GM19023 (cell line): Measurements from ENCODE around the gene CDC27.
"Not testable (repeated sequence)": the region's sequence is repeated elsewhere in the genome, so short reads cannot be mapped to it uniquely, and the experiment has no call there.

Source experiments
- ATAC-seq: cut with Tn5 transposase; IDR thresholded peaks from one replicate; pipeline ENCODE4 v1.9.1; 2021; ENCODE audit warnings: mild to moderate bottlenecking, moderate library complexity; ENCODE audit not compliant: unreplicated experiment

Gene CDC27, protein sequence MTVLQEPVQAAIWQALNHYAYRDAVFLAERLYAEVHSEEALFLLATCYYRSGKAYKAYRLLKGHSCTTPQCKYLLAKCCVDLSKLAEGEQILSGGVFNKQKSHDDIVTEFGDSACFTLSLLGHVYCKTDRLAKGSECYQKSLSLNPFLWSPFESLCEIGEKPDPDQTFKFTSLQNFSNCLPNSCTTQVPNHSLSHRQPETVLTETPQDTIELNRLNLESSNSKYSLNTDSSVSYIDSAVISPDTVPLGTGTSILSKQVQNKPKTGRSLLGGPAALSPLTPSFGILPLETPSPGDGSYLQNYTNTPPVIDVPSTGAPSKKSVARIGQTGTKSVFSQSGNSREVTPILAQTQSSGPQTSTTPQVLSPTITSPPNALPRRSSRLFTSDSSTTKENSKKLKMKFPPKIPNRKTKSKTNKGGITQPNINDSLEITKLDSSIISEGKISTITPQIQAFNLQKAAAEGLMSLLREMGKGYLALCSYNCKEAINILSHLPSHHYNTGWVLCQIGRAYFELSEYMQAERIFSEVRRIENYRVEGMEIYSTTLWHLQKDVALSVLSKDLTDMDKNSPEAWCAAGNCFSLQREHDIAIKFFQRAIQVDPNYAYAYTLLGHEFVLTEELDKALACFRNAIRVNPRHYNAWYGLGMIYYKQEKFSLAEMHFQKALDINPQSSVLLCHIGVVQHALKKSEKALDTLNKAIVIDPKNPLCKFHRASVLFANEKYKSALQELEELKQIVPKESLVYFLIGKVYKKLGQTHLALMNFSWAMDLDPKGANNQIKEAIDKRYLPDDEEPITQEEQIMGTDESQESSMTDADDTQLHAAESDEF

DNA sequence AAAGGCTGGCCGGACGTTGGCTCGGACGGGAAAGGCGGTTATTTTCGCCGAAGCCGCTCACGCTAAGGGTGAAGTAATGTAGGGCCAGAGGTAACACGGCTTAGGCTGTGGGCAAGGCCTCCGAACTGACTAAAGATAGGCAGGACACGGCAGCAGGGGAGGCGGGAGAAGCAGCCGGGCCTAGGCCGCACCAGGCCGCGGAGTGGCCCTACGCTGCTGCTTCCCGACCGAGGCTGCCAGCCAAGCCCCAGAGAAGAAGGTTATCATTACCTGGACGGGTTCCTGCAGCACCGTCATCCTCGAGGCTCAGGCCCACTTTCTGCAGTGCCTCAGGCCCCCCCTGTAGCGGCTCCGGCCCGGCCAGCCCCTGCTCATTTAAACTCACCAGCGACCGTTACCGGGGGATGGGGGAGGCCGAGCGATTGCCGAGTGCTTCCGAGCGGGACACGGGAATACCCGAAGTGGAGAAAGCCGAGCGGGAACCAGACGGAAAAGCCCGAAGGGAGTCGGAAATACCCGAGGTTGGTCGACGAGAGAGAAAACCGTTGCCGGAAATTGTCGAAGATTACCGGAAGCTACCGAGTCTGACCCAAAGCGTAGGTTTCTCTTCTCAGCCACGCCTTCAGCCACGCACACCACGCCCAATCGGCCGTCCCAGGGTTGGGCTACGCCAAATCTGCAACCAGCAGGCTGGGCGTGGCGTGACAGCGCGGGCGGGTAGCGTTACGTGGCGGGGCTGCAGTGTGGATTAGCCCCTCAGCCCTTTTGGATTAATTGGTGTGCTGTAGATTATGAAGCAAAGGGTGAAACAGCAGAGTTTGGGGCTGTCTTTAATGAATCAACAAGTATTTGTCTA, at the start of gene CDC27:
Gene CDC27, minus strand, starts transcription at position 420 of the 856 bp plus-strand sequence. Its CDS starts 123 bp downstream, at position 297.
- ATAC-seq, result peak; percentile 92

DNA sequence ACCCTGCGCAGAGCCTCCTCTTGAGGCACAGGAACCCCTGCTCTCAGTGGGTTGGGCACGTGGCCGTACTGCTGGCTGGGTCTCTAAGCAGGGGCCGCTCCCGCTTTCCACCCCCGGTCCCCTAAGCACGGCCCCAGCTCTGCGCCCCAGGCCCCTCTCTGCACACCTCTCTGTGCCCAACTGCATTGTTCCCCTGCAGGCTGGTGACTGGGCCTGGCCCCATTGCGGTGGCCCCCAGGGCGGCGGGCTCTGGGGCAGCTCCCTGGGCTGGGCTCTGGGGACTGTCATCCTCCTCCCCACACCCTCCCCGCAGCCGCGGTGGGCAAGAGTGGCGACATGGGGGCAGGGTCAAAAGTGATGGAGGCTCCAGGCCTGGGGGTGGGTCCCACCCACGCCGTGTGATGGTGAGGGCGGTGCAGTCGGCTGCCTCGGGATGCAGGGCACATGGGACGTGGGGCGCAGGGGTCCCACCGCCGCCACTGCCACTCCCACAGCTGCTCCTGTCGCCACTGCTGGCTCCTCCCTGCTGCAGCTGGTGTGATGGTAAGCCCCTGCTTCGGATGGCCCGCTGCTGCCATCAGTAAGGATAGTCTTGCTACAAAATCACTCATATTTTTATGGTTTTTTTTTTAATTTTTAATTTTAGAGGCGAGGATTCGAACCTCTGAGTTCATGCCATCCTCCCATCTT, 49.4 kb upstream of the CDC27 start:
- no peak for ATAC-seq

DNA sequence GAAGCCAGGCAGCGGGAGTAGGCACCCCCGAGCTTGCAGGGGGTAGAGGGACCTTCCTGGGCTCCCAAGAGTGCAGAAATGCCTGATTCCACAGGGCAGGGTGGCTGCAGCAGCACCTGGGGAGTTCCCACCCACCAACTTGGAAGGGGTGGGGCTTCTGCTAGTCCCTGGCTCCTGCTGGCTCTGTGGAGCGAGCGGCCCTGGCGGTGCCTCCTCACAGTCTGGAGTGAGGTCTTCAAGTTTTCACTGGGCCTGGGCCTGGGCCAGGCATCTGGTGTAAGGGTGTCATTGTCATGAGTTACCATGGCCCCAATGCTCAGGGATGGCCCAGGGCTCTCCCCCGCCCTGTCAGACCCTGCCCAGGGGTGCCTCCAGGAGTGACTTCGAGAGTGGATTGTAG, 48.7 kb upstream of the CDC27 start:
- ATAC-seq, result no peak

DNA sequence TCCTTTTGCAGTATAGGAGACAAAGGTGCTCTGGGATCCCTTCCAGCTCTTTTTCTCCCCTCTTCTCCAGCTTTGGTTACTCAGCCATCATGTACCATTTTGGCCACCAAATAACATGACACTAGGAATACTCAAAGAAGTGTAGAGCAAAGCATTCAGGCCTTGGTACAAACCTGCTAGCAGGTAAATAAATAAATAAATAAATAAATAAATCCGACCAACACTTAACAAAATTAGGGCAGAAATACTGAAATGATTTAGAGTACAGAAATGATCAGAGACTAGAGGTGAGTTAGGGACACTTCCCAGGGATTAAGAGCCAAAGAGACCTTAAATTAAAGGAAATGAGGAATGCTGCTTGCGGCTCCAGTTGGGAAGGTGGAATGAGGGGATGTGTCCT, 46.8 kb upstream of the CDC27 start:
- no peak for ATAC-seq

DNA sequence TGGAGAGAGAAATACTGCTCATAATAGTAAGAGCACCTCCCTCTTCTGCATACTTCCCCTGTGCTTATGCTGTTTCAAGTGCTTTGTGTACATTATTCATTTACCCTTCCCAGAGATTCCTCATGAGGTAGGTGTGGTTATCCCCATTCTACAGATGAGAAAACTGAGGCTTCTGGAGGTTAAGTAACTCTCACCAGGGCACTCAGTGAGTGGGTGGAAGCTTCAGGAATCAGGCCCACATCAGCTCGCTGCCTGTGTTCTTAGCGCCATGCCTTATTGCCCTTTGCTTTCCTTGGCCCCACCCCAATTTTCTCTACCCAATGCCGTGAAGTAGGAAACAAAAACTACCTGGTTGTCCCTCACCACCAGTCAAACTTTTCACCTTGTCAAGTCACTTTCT, 46.4 kb upstream of the CDC27 start:
- ATAC-seq, result no peak

DNA sequence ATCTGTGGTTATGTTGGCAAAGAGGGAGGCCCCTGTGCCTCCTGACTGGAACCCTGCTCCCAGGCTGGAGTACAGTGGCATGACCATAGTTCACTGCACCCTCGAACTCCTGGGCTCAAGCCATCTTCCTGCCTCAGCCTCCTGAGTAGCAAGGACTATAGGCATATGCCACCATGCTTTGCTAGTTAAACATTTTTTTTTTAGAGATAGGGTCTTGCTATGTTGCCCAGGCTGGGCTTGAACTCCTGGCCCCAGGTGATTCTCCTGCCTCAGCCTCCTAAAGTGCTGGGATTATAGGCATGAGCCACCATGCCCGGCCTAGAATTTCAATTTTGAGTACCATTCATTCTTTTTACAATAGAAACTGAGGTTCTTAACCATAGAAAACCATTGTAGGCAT, 43.4 kb upstream of the CDC27 start:
- no peak for ATAC-seq

DNA sequence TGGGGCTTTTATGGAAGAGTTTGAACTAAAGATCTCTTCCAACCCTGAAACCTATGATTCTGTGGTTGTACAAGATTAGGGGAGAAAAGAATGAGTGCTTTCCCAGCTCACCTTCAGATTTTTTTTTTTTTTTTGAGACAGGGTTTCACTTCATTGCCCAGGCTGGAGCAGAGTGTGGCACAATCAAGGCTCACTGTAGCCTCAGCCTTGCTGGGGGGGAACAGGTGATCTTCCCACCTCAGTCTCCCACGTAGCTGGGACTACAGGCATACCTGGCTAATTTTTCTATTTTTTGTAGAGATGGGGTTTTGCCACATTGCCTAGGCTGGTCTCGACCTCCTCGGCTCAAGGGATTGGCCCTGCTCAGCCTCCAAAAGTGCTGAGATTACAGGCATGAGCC, 42.8 kb upstream of the CDC27 start:
- ATAC-seq, result no peak

DNA sequence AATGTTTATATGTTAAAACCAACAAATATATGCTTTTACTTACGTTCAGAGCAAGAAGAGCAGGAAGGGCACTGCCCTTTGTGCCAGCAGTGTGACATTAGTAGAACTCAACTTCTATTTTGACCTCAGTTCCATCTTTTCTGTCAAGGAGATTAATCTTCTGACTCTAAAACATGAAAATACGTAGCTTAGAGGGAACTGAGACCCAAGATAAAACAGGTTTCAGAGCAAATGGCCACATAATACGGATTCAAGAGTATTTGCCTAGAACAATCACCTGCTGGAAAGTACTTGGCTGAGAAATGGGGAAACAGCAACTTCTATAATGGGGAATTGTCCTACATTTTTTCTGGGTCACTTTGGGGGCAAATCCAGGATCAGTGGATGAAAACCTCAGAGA, 42.2 kb upstream of the CDC27 start:
- no peak for ATAC-seq

DNA sequence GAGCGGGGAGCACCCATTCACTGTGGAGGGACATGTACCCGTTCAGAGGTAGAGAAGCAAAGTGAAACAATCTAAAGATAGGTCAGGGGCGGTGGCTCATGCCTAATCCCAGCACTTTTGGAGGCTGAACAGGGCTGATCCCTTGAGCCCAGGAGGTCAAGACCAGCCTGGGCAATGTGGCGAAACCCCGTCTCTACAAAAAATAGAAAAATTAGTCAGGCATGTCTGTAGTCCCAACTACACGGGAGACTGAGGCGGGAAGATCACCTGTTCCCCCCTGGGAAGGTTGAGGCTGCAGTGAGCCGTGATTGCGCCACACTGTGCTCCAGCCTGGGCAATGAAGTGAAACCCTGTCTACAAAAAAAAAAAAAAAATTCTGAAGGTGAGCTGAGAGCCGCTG, 41.8 kb upstream of the CDC27 start:
- ATAC-seq, result no peak

DNA sequence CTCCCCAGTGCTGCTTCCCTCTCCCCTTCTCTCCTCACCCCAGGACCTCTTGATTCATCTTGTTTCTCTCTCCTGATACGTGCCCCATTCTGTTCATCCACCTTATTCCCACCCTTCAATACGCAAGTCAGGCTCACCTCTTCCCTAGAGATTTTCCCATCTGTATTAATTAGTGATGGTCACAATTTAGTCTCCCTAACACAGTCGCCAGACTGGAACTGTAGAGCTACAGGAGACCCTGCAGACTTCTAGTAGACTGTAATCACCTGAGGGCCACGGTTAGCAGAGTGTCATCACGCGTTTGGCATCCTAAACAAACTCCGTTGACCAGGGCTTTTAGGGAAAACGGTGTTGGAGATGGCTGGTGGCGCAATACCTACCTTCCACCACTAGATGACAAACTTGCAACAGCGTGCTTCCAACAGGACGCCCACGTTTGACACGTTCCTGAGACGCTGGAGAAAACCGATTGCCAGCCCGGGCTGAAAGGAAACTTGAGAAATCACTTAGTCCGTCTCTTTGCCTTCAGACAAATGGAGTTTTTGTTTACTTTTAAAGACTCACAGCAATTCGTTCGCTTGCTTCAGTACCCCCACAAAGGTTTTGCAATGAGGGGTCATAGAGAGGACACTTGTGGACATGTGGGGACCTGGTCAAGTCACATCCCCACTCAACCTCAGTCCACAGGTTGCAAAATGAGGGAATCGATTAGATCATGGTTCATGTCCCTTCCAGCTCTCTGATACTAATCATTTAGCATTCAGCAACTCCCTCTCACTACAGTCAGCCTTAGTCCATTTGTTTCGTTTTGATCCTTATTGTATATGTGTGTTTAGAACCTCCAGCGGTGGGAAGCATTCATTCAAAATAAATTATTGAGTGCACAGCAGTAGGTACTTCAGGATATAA, 40.7 kb upstream of the CDC27 start:
- ATAC-seq, result no peak

DNA sequence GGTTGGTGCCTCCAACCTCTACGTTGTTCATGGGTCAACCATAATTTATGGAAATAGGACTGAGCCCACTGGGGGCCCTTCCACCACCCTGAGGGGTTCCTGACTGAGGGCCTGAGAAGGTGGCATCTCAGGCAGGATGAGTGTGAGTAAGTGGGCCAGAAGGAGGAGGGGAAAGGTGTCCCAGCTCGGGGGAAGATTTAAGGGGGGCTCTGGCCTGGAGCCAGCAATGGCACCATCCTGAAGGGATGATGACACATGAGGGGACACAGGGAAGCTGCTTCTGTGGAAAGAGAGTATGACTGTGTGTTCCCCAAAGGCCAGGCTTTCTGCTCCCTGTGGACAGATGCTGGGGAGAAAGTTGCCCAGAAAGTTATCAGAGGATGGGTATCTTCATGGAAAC, 38.8 kb upstream of the CDC27 start:
- ATAC-seq, result no peak

DNA sequence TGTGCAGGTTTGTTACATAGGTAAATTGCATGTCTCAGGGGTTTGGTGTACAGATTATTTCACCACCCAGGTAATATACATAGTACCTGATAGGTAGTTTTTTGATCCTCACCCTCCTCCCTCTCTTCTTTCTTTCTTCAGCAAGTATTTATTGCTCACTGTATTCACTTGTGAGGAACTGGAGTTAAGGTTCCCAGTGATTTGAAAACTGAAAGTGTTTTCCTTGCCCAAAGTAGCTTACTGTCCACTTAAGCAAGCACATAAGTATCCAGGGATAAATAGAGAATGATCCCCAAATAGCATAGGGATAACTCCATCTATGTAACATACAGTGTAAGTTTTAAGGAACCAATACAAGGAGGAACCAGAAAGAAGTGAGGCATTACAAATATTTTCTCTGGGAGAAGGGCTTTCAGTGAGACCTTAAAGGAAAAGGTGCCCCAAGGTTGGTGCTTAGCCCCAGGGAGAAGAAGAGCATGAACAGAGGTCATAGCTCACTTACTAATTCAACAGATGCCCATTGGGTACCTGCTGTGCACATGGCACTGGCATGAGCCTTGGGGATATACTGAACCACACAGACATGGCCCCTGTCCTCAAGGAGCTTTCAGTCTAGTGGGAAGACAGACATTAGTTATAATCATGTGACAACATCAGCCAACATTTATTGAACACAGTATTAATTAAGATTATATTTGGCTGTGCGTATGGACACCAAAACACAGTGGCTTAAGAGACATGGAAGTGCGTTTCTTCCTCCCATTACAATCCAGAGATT, 37.0 kb upstream of the CDC27 start:
- no peak for ATAC-seq

DNA sequence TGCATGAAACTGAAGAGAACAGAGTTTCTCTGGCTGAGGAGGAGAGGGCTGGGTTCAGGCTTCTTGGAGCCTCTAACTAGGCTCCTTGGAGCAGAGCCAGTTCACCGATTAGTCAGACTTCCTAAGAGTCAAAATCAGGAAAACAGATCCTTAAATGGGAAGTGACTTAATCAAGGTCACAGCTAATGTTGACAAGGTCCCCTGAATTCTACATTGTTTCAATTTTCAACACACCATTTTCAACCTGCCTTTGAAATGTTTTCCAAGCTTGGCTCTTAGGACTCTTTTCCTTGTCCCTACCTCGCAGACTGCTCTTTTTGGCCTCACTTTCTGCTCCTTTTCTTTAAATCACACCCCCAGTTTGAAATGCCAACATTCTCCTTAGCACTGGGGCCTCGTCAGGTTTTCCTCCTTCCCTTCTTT, 36.4 kb upstream of the CDC27 start:
- no peak for ATAC-seq

DNA sequence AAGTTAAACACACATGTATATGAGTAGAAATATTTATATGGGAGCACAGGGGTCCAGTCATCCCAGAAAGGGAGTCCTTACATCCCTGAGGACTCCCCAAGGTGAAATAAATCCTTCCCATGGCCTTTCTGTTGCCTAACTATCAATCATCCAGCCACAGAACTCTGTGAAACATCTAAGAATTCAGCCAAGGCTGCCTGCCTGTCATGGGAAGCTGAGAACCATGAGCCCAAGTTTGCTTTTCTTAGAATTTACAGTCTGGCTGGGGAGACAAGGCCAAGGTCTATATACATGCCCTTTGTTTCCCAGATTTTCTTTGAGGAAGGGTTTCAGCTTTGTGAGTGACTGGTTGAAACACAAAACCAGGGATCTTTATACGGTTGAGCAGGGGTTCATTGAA, 35.9 kb upstream of the CDC27 start:
- ATAC-seq, result no peak

DNA sequence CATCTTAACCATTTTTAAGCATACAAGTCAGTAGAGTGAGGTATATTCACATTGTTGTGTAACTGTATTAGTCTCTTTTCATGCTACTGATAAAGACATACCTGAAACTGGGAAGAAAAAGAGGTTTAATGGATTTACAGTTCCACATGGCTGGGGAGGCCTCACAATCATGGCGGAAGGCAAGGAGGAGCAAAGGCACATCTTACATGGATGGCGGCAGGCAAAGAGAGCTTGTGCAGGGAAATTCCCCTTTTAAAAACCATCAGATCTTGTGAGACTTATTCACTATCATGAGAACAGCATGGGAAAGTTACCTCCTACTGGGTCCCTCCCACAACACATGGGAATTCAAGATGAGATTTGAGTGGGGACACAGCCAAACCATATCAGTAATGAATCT, 35.0 kb upstream of the CDC27 start:
- not testable (repeated sequence) for ATAC-seq

DNA sequence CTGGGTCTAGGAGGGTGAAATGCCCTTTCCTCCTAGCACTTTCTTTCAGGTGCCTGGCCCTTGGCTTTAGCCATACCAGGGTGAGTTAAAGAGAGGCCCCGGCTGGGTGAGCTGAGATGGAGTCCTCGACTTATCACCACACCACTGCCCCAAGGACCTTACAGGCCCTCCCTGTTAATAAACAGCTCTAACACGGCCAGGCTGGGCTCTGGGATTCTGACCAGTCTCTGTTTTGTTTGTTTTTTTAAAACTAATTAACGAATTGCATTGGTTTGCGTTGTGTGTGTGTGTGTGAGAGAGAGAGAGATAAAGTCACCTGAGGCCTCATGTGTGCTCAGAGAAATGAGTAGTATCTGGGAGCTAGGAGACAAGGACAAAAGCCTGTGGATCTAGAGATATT, 34.4 kb upstream of the CDC27 start:
- no peak for ATAC-seq

DNA sequence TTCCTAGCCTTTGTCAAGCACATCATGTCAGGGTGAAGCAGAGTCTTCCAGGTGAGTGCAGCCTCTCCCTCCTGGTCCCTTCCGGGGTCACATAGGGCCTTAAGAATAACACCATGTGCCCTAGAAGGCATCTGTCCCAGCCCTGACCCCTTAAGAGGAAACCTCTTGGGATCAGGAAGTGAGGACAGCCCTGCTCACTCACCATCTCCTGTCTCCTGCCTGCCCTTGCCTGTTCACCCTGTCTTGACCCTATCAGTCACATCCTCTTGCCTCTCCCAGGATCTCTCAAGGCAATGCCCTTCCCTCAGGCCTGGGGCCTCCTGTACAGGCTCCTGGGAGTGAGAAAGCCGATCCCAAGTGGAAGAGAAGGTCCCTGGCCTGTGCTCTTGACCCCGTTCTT, 33.9 kb upstream of the CDC27 start:
- ATAC-seq, result no peak

DNA sequence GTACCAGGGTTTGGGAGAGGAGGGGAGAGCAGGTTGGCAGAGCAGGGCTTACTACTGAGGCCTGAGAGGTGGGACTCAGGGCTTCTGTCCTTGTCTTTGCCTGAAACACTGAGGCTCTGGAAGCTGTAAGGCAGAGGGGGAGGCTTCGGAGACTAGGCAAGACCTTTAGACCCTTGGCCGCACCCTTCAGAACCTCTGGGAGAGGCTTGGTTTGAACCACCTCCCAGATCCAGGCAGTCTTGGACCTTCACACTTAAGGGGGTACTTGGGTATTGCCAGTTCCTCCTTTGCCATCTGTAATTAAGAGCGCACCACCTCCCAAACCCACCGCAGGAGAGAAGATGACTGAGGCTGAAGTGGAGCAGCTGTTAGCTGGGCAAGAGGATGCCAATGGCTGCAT, 33.0 kb upstream of the CDC27 start:
- ATAC-seq, result no peak

DNA sequence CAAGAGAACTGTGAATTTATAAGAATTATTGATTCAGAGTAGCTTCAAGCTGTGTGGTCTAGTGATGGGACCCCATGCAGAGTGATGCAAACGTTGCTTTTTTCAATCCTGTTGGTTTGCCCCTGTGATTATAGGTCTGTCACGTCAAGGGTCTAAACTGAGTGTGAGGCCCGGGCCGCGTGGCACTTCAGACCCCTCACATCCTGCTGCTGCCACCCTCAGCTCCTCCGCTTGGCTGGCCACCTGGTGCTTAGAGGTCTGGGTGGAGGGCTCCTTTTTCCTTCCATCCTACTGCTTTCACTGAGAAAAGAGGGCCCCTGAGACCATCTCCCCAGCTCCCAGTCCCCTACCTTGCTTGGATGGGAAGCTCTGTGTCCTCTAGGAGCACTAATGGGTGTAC, 32.1 kb upstream of the CDC27 start:
- no peak for ATAC-seq
